ENCODE data around the gene SGF29.

Gene SGF29

DNA sequence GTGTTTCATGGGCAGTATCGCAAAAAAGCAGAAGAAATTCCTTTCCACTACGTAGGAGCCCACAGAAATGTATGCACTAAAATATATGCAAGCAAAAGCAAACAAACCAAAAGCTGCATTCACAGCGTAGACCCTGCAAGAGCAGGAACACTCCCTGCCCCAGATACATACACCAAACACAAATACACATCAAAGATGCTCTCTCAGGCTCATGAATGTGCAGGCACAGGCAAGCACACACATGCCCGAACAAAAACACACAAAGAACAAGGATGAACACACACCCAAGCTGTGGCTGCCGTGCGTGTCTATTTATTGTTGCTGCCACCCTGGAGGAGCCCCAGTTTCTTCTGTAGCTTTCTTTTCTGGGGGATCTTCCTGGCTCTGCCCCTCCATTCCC is 16.6 kb upstream of the SGF29 start:
- Histone ChIP-seq H3K4me3 (replicated peaks; ENCODE audit: insufficient read depth, low read length) (no peak overlapping the region), H3K27ac (replicated peaks) (no peak overlapping the region), H3K27me3 (ENCODE audit: insufficient read depth, poor library complexity, severe bottlenecking) (no peaks in the 10 kb centered on the region)
- TF ChIP-seq POLR2AphosphoS5 (IDR thresholded peaks at IDR 0.05; ENCODE audit: low read depth): no peak
- TF ChIP-seq SPI1 (IDR thresholded peaks at IDR 0.05; ENCODE audit: borderline replicate concordance, low read depth): no peak
- TF ChIP-seq, protein P1, sequence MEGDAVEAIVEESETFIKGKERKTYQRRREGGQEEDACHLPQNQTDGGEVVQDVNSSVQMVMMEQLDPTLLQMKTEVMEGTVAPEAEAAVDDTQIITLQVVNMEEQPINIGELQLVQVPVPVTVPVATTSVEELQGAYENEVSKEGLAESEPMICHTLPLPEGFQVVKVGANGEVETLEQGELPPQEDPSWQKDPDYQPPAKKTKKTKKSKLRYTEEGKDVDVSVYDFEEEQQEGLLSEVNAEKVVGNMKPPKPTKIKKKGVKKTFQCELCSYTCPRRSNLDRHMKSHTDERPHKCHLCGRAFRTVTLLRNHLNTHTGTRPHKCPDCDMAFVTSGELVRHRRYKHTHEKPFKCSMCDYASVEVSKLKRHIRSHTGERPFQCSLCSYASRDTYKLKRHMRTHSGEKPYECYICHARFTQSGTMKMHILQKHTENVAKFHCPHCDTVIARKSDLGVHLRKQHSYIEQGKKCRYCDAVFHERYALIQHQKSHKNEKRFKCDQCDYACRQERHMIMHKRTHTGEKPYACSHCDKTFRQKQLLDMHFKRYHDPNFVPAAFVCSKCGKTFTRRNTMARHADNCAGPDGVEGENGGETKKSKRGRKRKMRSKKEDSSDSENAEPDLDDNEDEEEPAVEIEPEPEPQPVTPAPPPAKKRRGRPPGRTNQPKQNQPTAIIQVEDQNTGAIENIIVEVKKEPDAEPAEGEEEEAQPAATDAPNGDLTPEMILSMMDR (IDR thresholded peaks at IDR 0.05; ENCODE audit: insufficient read depth, low read length): no peak
- TF ChIP-seq, protein P2, sequence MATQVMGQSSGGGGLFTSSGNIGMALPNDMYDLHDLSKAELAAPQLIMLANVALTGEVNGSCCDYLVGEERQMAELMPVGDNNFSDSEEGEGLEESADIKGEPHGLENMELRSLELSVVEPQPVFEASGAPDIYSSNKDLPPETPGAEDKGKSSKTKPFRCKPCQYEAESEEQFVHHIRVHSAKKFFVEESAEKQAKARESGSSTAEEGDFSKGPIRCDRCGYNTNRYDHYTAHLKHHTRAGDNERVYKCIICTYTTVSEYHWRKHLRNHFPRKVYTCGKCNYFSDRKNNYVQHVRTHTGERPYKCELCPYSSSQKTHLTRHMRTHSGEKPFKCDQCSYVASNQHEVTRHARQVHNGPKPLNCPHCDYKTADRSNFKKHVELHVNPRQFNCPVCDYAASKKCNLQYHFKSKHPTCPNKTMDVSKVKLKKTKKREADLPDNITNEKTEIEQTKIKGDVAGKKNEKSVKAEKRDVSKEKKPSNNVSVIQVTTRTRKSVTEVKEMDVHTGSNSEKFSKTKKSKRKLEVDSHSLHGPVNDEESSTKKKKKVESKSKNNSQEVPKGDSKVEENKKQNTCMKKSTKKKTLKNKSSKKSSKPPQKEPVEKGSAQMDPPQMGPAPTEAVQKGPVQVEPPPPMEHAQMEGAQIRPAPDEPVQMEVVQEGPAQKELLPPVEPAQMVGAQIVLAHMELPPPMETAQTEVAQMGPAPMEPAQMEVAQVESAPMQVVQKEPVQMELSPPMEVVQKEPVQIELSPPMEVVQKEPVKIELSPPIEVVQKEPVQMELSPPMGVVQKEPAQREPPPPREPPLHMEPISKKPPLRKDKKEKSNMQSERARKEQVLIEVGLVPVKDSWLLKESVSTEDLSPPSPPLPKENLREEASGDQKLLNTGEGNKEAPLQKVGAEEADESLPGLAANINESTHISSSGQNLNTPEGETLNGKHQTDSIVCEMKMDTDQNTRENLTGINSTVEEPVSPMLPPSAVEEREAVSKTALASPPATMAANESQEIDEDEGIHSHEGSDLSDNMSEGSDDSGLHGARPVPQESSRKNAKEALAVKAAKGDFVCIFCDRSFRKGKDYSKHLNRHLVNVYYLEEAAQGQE (IDR thresholded peaks at IDR 0.05; ENCODE audit: insufficient replicate concordance, low read depth): no peak
- no peak for TF ChIP-seq GABPA (IDR thresholded peaks at IDR 0.05; ENCODE audit: low read depth)
- no peak for DNase-seq (ENCODE audit: low read depth in 1 of 2, low spot score in 1 of 2)

DNA sequence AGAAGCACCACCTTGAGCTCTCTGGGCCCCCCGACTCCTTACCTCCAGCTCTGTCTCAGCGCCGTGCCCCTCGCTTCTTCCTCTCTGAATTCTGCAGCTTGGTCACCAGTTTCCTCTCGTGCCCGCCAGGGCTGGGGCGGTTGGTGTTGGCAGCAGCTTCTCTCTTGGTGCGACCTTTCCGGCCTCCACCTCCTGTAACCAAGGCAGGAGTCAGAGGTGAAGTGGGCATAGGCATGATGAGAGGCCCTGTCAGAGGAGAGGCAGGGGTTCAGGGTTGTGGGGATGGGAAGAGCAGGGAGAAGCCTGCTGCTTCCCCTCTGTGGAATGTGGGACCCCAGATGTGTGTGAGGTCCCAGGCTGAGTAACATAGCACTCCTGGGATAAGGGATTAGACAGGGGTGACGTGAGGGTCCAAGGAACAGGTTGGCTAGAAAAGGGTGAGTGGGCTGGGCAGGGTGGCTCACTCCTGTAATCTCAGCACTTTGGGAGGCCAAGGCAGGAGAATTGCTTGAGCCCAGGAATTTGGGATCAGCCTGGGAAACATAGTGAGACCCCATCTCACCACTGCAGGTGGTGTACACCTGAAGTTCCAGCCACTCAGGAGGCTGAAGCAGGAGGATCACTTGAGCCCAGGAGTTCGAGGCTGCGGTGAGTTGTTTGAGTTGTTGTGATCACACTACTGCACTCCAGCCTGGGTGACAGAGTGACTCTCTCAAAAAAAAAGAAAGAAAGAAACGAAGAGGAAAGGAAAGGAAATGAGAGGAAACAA is 15.6 kb upstream of the SGF29 start:
- TF ChIP-seq, protein P1 (IDR thresholded peaks at IDR 0.05; ENCODE audit: insufficient read depth, low read length): no peak
- TF ChIP-seq POLR2AphosphoS5 (IDR thresholded peaks at IDR 0.05; ENCODE audit: low read depth) (no peak), GABPA (IDR thresholded peaks at IDR 0.05; ENCODE audit: low read depth) (no peak), SPI1 (IDR thresholded peaks at IDR 0.05; ENCODE audit: borderline replicate concordance, low read depth) (no peak)
- TF ChIP-seq, protein P2 (IDR thresholded peaks at IDR 0.05; ENCODE audit: insufficient replicate concordance, low read depth): no peak
- no peaks in the 10 kb centered on the region for H3K27me3 ChIP-seq (ENCODE audit: insufficient read depth, poor library complexity, severe bottlenecking)
- no peak overlapping the region for H3K4me3 ChIP-seq (replicated peaks; ENCODE audit: insufficient read depth, low read length)
- no peak overlapping the region for H3K27ac ChIP-seq (replicated peaks)
- DNase-seq (ENCODE audit: low read depth in 1 of 2, low spot score in 1 of 2): no peak

DNA sequence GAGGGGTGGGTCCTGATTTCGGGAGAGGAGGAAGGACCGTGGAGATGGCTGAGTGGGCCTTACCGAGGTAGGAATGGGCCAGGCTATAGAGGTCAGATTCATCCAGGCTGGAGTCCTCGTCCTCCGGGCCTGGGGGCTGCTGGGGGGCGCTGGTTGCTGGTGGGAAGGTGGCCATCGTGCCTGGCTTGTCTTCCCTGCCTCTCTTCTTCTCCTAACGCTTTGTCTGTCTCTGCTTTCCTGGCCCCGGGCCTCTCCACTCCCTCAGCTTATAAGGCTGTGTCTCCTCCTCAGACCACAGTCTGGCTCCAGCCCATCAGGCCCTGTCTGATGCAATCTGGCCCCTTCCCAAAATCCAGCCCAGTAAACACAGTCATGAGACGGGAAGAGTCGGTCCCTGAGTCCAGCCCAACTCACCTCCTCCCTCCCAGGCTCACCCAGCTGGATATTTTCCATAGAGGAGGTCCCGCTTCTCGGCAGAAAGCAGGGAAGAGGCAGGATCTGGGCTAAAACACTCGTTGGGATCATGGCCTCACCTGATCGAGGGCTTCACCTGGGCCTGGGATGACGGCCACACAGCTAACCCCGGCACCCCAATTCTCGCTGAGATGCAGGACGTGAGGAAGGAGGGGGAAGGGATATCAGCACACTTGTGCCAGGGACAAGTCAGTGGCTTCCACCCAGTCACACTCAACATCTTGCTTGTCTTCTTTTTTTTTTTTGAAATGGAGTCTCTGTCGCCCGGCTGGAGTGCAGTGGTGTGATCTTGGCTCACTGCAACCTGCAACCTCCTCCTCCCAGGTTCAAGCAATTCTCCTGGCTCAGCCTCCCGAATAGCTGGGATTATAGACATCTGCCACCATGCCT is 14.8 kb upstream of the SGF29 start, which contains the start of gene NUPR1:
Gene NUPR1 (minus strand): TSS at position 242 of the 864 bp plus-strand sequence. CDS start 67 bp downstream, at position 175.
- H3K27me3 ChIP-seq (ENCODE audit: insufficient read depth, poor library complexity, severe bottlenecking): no peaks in the 10 kb centered on the region
- no peak for DNase-seq (ENCODE audit: low read depth in 1 of 2, low spot score in 1 of 2)
- TF ChIP-seq SPI1 (IDR thresholded peaks at IDR 0.05; ENCODE audit: borderline replicate concordance, low read depth): no peak
- no peak within 1 kb of the TSS for H3K27ac ChIP-seq (replicated peaks)
- H3K4me3 ChIP-seq (replicated peaks; ENCODE audit: insufficient read depth, low read length): no peak within 1 kb of the TSS

DNA sequence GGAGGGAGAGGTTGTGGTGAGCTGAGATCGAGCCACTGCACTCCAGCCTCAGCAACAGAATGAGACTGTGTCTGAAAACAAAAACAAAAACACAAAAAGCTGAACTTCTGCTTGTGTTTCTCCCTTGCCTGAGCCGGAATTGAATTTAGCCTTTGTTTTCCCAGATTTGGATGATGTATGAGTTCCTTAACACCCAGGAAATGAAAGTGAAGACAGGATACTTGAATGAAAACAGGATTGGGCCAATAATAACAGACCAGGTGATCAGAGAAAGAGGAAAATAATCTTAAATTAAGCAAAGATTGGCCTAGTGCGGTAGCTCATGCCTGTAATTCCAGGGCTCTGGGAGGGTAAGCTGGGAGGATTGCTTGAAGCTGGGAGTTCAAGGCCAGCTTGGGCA is 13.4 kb upstream of the SGF29 start:
- TF ChIP-seq, protein P2 (IDR thresholded peaks at IDR 0.05; ENCODE audit: insufficient replicate concordance, low read depth): no peak
- TF ChIP-seq POLR2AphosphoS5 (IDR thresholded peaks at IDR 0.05; ENCODE audit: low read depth) (no peak), GABPA (IDR thresholded peaks at IDR 0.05; ENCODE audit: low read depth) (no peak), SPI1 (IDR thresholded peaks at IDR 0.05; ENCODE audit: borderline replicate concordance, low read depth) (no peak)
- TF ChIP-seq, protein P1 (IDR thresholded peaks at IDR 0.05; ENCODE audit: insufficient read depth, low read length): no peak
- no peaks in the 10 kb centered on the region for H3K27me3 ChIP-seq (ENCODE audit: insufficient read depth, poor library complexity, severe bottlenecking)
- H3K27ac ChIP-seq (replicated peaks): no peak overlapping the region

More for the DNA sequence above, 13.4 kb upstream of the SGF29 start:
- H3K4me3 ChIP-seq (replicated peaks; ENCODE audit: insufficient read depth, low read length): no peak overlapping the region
- no peak for DNase-seq (ENCODE audit: low read depth in 1 of 2, low spot score in 1 of 2)

Measured in HL-60 (cell line).